ENCODE results near the gene PFDN2. TPM values are rescaled to one million over a fixed set of nuclear protein-coding genes. Genes with fewer than 3 reads are reported as not detected.

Gene PFDN2
- 63.7 and 71.8 TPM in 2 replicates for total RNA-seq

GRCh38 chr1:161117759-161118581 is at the start of gene PFDN2, which contains the start of gene NIT1:
TSS of gene PFDN2 (minus strand) at chr1:161118037. CDS start at chr1:161118026, 11 bp downstream.
TSS of gene NIT1 (plus strand) at chr1:161118105. CDS start at chr1:161118177, 72 bp downstream.

GRCh38 chr1:161165742-161166668 is 48.2 kb upstream of the PFDN2 start, which contains the start of gene PPOX:
TSS of gene PPOX (plus strand) at chr1:161166426. CDS start at chr1:161166848, 422 bp downstream.

GRCh38 chr1:161159087-161159912 is 41.5 kb upstream of the PFDN2 start, which contains the start of gene USP21:
TSS of gene USP21 (plus strand) at chr1:161159500. CDS start at chr1:161160641, 1,141 bp downstream.

GRCh38 chr1:161153682-161154337 is 36.0 kb upstream of the PFDN2 start, which contains the start of gene UFC1:
TSS of gene UFC1 (plus strand) at chr1:161153978. CDS start at chr1:161153998, 20 bp downstream.

DNA sequence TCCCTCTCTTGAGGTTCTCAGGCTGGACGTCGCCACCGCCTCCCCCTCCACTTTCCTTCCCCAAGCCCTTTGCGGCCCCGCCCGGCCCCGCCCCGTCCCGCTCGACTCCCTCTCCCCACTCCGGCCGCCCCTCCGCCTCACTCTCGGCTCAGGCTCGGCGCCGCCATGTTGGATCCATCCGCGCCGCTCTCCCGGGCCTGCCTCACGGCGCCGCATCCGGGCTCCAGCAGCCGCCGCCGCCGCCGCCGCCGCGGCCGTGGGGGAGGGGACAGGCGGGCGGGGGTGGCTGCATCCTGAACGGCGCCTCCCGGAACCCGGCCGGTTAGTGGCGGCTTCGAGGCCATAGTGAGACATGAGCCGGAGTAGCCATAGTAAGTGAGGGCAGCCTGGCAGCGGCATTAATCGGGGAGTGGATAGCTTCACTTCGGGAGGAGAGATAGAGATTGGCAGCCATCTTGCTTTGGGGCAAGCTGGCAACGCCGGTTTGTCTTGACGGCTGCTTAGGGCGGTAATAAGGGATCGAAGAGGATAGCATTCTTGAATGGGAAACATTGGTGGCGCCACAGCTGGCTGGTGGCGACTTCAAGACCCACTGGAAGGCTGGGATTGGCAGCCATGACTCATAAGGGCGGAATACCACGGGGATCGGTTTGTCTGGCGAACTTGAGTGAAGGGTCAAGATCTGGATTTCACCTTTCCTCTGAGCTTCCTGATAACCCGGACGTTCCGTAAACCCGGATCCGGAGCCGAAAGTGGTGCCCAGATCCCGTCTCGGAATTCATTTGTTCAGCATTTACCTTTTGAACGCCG is 14.8 kb upstream of the PFDN2 start, which contains the start of gene DEDD:
DEDD (minus strand) TSS at position 258 of the 810 bp plus-strand sequence. CDS start 8,205 bp downstream, outside the sequence.

DNA sequence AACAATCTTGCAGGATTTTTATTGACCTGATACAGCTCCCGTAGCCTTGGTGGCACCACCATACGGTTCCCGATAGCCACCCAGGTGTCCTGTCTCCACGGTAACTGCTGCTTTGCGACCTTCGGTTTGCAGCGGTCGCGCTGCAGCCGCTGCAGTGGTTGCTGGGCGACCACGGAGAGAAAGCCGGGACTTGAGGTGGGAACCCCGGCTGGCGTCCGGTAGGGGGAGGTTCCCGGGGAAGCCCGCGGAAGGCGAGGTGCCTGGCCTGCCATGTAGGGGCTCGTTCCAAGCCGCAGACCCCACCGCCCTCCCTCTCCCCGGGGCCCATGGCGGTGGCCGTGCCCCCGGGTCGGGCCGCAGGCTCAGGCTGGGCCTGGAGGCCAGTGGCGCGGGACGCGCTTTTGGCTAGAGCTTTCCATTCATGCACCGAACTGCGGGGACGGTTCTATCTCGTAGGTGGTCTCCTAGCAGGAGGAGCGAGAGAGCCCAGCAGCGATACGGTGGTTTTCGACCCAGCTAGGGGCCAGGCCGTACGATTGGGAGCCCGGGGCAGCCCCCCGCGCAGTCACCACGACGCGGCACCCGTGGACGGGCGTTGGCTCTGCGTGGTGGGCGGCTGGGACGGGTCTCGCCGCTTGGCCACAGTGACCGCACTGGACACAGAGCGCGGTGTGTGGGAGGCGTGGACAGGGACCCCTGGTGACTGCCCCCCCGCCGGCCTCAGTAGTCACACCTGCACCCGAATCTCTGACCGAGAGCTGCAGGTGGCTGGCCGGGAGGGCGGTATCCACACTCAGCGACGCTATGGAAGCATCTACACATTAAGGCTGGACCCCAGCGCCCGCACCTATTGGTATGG is 19.4 kb downstream of the PFDN2 start, which contains the start of gene KLHDC9:
KLHDC9 (plus strand) TSS at position 152 of the 859 bp plus-strand sequence; CDS start at position 327, 175 bp downstream.

GRCh38 chr1:161089251-161089924 is 28.4 kb downstream of the PFDN2 start, which contains the start of gene NECTIN4:
TSS of gene NECTIN4 (minus strand) at chr1:161089558. CDS start at chr1:161089296, 262 bp downstream.

GRCh38 chr1:161069731-161070270 is 48.0 kb downstream of the PFDN2 start, which contains the start of gene ARHGAP30:
TSS of gene ARHGAP30 (minus strand) at chr1:161069891. CDS start at chr1:161069624, 267 bp downstream.

Other genes with a start within 250 kb of the PFDN2 start
- gene ITLN1, start 232.9 kb downstream of the PFDN2 start, total RNA-seq, result not detected in 2 replicates
- gene ITLN2, start 163.2 kb downstream of the PFDN2 start, total RNA-seq, result not detected in 2 replicates
- gene F11R, start 96.9 kb downstream of the PFDN2 start, total RNA-seq, result 67.0 and 77.2 TPM in 2 replicates
- 1.5 TPM in 1 of 2 replicates, not detected in the other for gene TSTD1, start 79.1 kb downstream of the PFDN2 start, total RNA-seq
- 59.0 and 59.1 TPM in 2 replicates for gene USF1, start 72.1 kb downstream of the PFDN2 start, total RNA-seq
- gene ARHGAP30, start 48.1 kb downstream of the PFDN2 start, total RNA-seq, result 0.13 and 0.20 TPM in 2 replicates
- 0.47 and 0.54 TPM in 2 replicates for gene NECTIN4, start 28.5 kb downstream of the PFDN2 start, total RNA-seq
- gene KLHDC9, start 19.7 kb downstream of the PFDN2 start, total RNA-seq, result 1.1 and 2.6 TPM in 2 replicates
- gene NIT1, start 68 bp upstream of the PFDN2 start, total RNA-seq, result 20.9 and 27.4 TPM in 2 replicates
- gene DEDD, start 14.6 kb upstream of the PFDN2 start, total RNA-seq, result 19.4 and 31.8 TPM in 2 replicates
- gene UFC1, start 35.9 kb upstream of the PFDN2 start, total RNA-seq, result 72.6 and 84.7 TPM in 2 replicates
- 5.7 and 7.1 TPM in 2 replicates for gene USP21, start 41.5 kb upstream of the PFDN2 start, total RNA-seq
- 10.7 and 12.0 TPM in 2 replicates for gene PPOX, start 48.4 kb upstream of the PFDN2 start, total RNA-seq
- 30.5 and 39.7 TPM in 2 replicates for gene B4GALT3, start 59.5 kb upstream of the PFDN2 start, total RNA-seq
- 26.7 and 28.6 TPM in 2 replicates for gene ADAMTS4, start 81.0 kb upstream of the PFDN2 start, total RNA-seq
- gene NDUFS2, start 84.3 kb upstream of the PFDN2 start, total RNA-seq, result 102 and 119 TPM in 2 replicates
- gene FCER1G, start 97.3 kb upstream of the PFDN2 start, total RNA-seq, result not detected in 2 replicates
- gene APOA2, start 105.6 kb upstream of the PFDN2 start, total RNA-seq, result not detected in 2 replicates
- 21.1 and 22.1 TPM in 2 replicates for gene TOMM40L, start 108.0 kb upstream of the PFDN2 start, total RNA-seq
- gene NR1I3, start 120.2 kb upstream of the PFDN2 start, total RNA-seq, result not detected in 2 replicates
- not detected in 2 replicates for gene PCP4L1, start 140.7 kb upstream of the PFDN2 start, total RNA-seq
- 1.8 and 2.1 TPM in 2 replicates for gene MPZ, start 191.9 kb upstream of the PFDN2 start, total RNA-seq
- 40.2 and 58.0 TPM in 2 replicates for gene SDHC, start 196.3 kb upstream of the PFDN2 start, total RNA-seq
- not detected in 2 replicates for gene CFAP126, start 249.8 kb upstream of the PFDN2 start, total RNA-seq

All from mammary microvascular endothelial cell (primary cell).